Measurements from ENCODE around the gene CD28. TPM values are rescaled to one million over a fixed set of nuclear protein-coding genes. Genes with fewer than 3 reads are reported as not detected.

CD28 gene
- total RNA-seq, 1 donor from 2014 or later: 2.5 TPM

- no peak overlapping the region for H3K27ac ChIP-seq
- H3K9me3 ChIP-seq: no peaks in the 10 kb centered on the region
- ATAC-seq: no peak
- no peaks in the 10 kb centered on the region for H3K36me3 ChIP-seq
- no peaks in the 10 kb centered on the region for H3K4me1 ChIP-seq
- no peaks in the 10 kb centered on the region for H3K27me3 ChIP-seq
- intact Hi-C loops (cut with DNase I): no loop called here
- TF ChIP-seq, protein P1, sequence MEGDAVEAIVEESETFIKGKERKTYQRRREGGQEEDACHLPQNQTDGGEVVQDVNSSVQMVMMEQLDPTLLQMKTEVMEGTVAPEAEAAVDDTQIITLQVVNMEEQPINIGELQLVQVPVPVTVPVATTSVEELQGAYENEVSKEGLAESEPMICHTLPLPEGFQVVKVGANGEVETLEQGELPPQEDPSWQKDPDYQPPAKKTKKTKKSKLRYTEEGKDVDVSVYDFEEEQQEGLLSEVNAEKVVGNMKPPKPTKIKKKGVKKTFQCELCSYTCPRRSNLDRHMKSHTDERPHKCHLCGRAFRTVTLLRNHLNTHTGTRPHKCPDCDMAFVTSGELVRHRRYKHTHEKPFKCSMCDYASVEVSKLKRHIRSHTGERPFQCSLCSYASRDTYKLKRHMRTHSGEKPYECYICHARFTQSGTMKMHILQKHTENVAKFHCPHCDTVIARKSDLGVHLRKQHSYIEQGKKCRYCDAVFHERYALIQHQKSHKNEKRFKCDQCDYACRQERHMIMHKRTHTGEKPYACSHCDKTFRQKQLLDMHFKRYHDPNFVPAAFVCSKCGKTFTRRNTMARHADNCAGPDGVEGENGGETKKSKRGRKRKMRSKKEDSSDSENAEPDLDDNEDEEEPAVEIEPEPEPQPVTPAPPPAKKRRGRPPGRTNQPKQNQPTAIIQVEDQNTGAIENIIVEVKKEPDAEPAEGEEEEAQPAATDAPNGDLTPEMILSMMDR (IDR thresholded peaks at IDR 0.05): no peak
- no peak for DNase-seq
- no peak overlapping the region for H3K4me3 ChIP-seq
These were observed 2.0 kb upstream of the CD28 start for GRCh38 chr2:203704430-203704829.

DNA sequence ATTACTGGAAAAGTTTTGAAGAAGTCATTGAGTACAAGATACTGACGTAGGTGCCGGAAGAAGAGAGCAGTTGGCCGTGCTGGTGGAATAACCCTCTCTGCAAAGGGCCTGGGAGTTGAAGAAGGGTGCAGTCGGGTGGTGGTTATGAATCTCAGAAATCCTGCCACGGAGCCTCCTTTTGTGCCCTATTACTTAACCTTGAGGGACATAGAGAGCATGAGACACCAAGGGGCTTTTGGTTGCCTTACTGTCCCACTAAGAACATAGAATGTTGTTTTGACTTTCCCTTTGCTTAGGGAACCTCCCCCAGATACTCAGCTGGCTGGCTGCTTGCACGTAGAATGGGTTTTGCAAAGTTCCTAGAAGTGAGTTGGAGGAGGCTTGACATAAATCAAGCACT is 1.3 kb upstream of the CD28 start:
- ATAC-seq: no peak
- DNase-seq: no peak
- H3K27me3 ChIP-seq: no peaks in the 10 kb centered on the region
- H3K27ac ChIP-seq: no peak overlapping the region
- H3K9me3 ChIP-seq: no peaks in the 10 kb centered on the region
- H3K36me3 ChIP-seq: no peaks in the 10 kb centered on the region
- H3K4me3 ChIP-seq: no peak overlapping the region
- intact Hi-C loops (cut with DNase I): no loop called here
- H3K4me1 ChIP-seq: no peaks in the 10 kb centered on the region
- TF ChIP-seq, protein P1 (IDR thresholded peaks at IDR 0.05): no peak

DNA sequence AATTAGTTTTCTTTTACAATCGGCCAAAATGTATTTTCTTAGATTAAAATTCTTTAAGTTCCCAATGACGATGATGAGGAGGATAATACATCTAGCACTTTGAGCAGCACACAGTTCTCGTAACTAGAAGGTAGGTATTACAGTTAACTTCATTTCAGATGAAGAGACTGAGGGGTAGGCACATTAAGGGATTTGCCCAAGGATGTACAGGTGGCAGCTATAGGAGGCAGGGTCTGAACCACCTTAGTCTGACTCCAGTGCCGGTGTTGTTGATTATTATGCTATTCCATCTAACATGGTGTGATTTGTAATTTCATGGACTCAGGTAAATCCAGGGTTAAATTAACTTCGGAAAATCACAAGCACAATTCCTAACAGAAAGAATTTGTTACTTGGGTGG is 1.1 kb downstream of the CD28 start:
- ATAC-seq: no peak
- Histone ChIP-seq H3K9me3 (no peaks in the 10 kb centered on the region), H3K27me3 (no peaks in the 10 kb centered on the region), H3K27ac (no peak overlapping the region), H3K4me1 (no peaks in the 10 kb centered on the region), H3K36me3 (no peaks in the 10 kb centered on the region), H3K4me3 (peak overlapping the region; percentile 3)
- DNase-seq: no peak
- TF ChIP-seq, protein P1 (IDR thresholded peaks at IDR 0.05): no peak
- intact Hi-C loops (cut with DNase I): no loop called here

DNA sequence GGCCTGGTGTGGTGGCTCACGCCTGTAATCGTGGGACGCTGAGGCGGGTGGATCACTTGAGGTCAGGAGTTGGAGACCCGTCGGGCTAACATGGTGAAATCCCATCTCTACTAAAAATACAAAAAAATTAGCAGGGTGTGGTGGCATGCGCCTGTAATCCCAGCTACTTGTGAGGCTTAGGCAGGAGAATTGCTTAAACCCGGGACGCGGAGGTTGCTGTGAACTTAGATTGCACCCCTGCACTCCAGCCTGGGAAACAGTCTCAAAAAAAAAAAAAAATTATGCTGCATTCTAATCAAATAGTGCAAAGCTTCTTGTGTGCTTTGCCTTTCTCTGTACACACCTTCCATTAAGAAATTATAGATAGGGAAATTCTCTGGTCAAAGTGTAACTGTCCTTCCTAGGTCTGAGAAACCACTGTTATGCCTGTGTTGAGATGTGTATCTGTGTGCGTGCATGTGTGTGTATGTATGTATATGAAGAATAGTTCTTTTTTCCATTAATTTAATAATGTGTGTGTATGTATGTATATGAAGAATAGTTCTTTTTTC is 2.5 kb downstream of the CD28 start:
- intact Hi-C loops (cut with DNase I): no loop called here
- DNase-seq (no peak), ATAC-seq (no peak)
- TF ChIP-seq, protein P1 (IDR thresholded peaks at IDR 0.05): no peak
- no peak overlapping the region for H3K4me3 ChIP-seq
- H3K4me1 ChIP-seq: no peaks in the 10 kb centered on the region
- no peaks in the 10 kb centered on the region for H3K9me3 ChIP-seq
- no peaks in the 10 kb centered on the region for H3K27me3 ChIP-seq
- H3K27ac ChIP-seq: no peak overlapping the region
- no peaks in the 10 kb centered on the region for H3K36me3 ChIP-seq

DNA sequence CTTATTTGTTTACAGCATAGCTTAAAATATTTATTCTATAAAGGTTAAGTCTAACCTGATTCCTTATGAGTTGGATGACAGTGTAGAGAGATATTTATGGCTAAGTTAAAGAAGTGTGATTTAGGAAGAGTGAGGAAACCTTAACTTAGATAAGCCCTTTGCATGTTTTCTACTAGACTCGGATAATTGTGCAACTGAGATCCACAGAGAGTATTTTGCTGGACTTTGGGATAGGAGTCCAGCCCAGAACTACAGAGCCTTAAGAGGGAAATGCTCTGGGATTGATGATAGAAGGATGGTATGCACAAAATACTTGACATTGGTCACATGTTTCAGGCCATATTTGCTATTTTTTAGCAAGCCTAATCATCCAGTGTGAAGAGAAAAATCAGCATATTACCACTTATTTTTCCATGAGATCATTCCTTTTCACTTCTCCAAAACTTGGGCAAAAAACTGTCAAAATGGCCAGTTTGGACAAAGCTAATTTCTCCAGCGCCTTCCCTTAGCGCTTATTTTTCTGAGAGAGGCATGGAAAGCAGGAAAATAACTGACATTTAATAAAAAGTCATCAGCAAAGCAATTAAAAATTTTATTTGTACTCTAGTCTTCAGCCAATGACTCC is 3.1 kb downstream of the CD28 start:
- Histone ChIP-seq H3K27ac (no peak overlapping the region), H3K4me1 (no peaks in the 10 kb centered on the region), H3K27me3 (no peaks in the 10 kb centered on the region), H3K36me3 (no peaks in the 10 kb centered on the region), H3K4me3 (no peak overlapping the region), H3K9me3 (no peaks in the 10 kb centered on the region)
- TF ChIP-seq, protein P1 (IDR thresholded peaks at IDR 0.05): no peak
- no peak for DNase-seq
- intact Hi-C loops (cut with DNase I): no loop called here
- ATAC-seq: no peak

All from upper lobe of right lung (tissue), 1 donor.